ENCODE results near the gene PARP8.

- TF ChIP-seq CTCF (conservative IDR thresholded peaks at IDR 0.05; ENCODE audit: low read length), result no peak
- TF ChIP-seq EZH2phosphoT487 (IDR thresholded peaks at IDR 0.05; ENCODE audit: borderline replicate concordance, low read depth, low read length), result no peak
Observed at GRCh38 chr5:50703367-50703666, 36.9 kb downstream of the PARP8 start.

Measured in OCI-LY7 (cell line).